Tibial artery (tissue), 4 donors: ENCODE results near the gene ACSM4.

Experiments
- DNase-seq, 2 donors: peaks; one replicate each; pipeline ENCODE4 v3.0.0-alpha.2; 2019
- H3K27ac ChIP-seq, 2 donors: fragments of 200-600 bp; sonication (generic) in 1 of 2; 1 replicate in 1 of 2; 2 replicates in 1 of 2; pipeline ENCODE4 v1.5.1; 2018 to 2019; ENCODE audit warnings: mild to moderate bottlenecking in 1 of 2
- H3K27me3 ChIP-seq, 2 donors: fragments of 200-600 bp; sonication (generic) in 1 of 2; one replicate each; pipeline versions ENCODE4 v1.5.1 to v1.6.0; 2016 to 2019
- H3K36me3 ChIP-seq, 3 donors: fragments of 200-600 bp; sonication (generic) in 2 of 3; one replicate each; pipeline ENCODE4 v1.5.1; 2016 to 2019; ENCODE audit warnings: mild to moderate bottlenecking in 2 of 3
- H3K4me1 ChIP-seq, 4 donors: fragments of 200-600 bp; sonication (generic) in 2 of 4; 1 replicate in 3 of 4; 2 replicates in 1 of 4; pipeline ENCODE4 v1.5.1; 2016 to 2019
- H3K4me3 ChIP-seq, 2 donors: fragments of 200-600 bp; sonication (generic) in 1 of 2; 1 replicate in 1 of 2; 2 replicates in 1 of 2; pipeline ENCODE4 v1.5.1; 2018 to 2019; ENCODE audit warnings: mild to moderate bottlenecking in 2 of 2
- H3K9me3 ChIP-seq, 3 donors: fragments of 200-600 bp; sonication (generic) in 1 of 3; one replicate each; pipeline ENCODE4 v1.5.1; 2016 to 2019
- intact Hi-C: fragments of 100-400 bp; cut with DNase I; formaldehyde crosslinking; loops from one replicate; pipeline ENCODE4 v1.15.0; 2023; ENCODE audit warnings: low total_unique reads
- TF ChIP-seq, protein P1 (sequence below), 2 experiments: fragments of 200-600 bp in 1 of 2; fragments of 450-650 bp in 1 of 2; IDR thresholded peaks; one replicate each; pipeline ENCODE4 v1.5.1; 2017 to 2019; ENCODE audit warnings: antibody characterized with exemption in 2 of 2, mild to moderate bottlenecking in 1 of 2, moderate library complexity in 1 of 2

Gene ACSM4, protein sequence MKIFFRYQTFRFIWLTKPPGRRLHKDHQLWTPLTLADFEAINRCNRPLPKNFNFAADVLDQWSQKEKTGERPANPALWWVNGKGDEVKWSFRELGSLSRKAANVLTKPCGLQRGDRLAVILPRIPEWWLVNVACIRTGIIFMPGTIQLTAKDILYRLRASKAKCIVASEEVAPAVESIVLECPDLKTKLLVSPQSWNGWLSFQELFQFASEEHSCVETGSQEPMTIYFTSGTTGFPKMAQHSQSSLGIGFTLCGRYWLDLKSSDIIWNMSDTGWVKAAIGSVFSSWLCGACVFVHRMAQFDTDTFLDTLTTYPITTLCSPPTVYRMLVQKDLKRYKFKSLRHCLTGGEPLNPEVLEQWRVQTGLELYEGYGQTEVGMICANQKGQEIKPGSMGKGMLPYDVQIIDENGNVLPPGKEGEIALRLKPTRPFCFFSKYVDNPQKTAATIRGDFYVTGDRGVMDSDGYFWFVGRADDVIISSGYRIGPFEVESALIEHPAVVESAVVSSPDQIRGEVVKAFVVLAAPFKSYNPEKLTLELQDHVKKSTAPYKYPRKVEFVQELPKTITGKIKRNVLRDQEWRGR

GRCh38 chr12:7303772-7304171 is at the start of gene ACSM4:
Gene ACSM4 (plus strand): TSS chr12:7304072. CDS start chr12:7304332, 260 bp downstream.
- Histone ChIP-seq H3K4me3 (no peak within 1 kb of the TSS), H3K4me1 (no peaks in the 10 kb centered on the region), H3K27ac (no peak within 1 kb of the TSS), H3K9me3 (no peaks in the 10 kb centered on the region), H3K36me3 (no peaks in the 10 kb centered on the region), H3K27me3 (no peaks in the 10 kb centered on the region)
- TF ChIP-seq, protein P1, sequence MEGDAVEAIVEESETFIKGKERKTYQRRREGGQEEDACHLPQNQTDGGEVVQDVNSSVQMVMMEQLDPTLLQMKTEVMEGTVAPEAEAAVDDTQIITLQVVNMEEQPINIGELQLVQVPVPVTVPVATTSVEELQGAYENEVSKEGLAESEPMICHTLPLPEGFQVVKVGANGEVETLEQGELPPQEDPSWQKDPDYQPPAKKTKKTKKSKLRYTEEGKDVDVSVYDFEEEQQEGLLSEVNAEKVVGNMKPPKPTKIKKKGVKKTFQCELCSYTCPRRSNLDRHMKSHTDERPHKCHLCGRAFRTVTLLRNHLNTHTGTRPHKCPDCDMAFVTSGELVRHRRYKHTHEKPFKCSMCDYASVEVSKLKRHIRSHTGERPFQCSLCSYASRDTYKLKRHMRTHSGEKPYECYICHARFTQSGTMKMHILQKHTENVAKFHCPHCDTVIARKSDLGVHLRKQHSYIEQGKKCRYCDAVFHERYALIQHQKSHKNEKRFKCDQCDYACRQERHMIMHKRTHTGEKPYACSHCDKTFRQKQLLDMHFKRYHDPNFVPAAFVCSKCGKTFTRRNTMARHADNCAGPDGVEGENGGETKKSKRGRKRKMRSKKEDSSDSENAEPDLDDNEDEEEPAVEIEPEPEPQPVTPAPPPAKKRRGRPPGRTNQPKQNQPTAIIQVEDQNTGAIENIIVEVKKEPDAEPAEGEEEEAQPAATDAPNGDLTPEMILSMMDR (IDR thresholded peaks at IDR 0.05) = no peak
- intact Hi-C loops = no loop called here
- no peak for DNase-seq

- TF ChIP-seq, protein P1 (IDR thresholded peaks at IDR 0.05) = no peak
- intact Hi-C loops = no loop called here
- Histone ChIP-seq H3K4me3 (no peak overlapping the region), H3K36me3 (no peaks in the 10 kb centered on the region), H3K27ac (no peak overlapping the region), H3K27me3 (no peaks in the 10 kb centered on the region), H3K9me3 (no peaks in the 10 kb centered on the region), H3K4me1 (no peaks in the 10 kb centered on the region)
- DNase-seq = no peak
Observed at GRCh38 chr12:7259060-7259459, 44.8 kb upstream of the ACSM4 start.

DNA sequence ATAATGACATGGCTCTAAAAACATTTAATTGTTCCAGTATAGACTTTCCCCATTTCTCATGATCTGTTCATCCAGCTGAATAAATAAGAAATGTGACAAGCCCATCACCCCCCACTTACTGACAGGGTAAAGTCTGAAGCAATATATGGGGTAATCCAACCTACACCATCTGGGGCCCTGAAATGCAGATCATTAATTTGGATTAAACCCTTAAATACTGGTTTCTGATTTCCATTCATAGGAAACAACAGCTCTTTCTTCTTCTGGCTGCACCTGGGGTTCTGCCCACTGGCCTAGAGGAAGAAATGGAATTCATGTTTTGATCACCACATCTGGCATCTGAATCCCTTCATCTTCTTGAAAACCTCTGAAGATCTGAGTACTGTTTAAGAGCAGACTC is 39.3 kb upstream of the ACSM4 start:
- intact Hi-C loops = no loop called here
- Histone ChIP-seq H3K4me3 (no peak overlapping the region), H3K27ac (no peak overlapping the region), H3K27me3 (no peaks in the 10 kb centered on the region), H3K4me1 (no peaks in the 10 kb centered on the region), H3K36me3 (no peaks in the 10 kb centered on the region), H3K9me3 (no peaks in the 10 kb centered on the region)
- TF ChIP-seq, protein P1 (IDR thresholded peaks at IDR 0.05) = no peak
- no peak for DNase-seq

- H3K9me3 ChIP-seq = no peaks in the 10 kb centered on the region
- DNase-seq = no peak
- no peaks in the 10 kb centered on the region for H3K4me1 ChIP-seq
- TF ChIP-seq, protein P1 (IDR thresholded peaks at IDR 0.05) = no peak
- H3K27ac ChIP-seq = no peak overlapping the region
- intact Hi-C loops = no loop called here
- H3K4me3 ChIP-seq = no peak overlapping the region
- no peaks in the 10 kb centered on the region for H3K27me3 ChIP-seq
- no peaks in the 10 kb centered on the region for H3K36me3 ChIP-seq
Observed at GRCh38 chr12:7265251-7265650, 38.6 kb upstream of the ACSM4 start.

DNA sequence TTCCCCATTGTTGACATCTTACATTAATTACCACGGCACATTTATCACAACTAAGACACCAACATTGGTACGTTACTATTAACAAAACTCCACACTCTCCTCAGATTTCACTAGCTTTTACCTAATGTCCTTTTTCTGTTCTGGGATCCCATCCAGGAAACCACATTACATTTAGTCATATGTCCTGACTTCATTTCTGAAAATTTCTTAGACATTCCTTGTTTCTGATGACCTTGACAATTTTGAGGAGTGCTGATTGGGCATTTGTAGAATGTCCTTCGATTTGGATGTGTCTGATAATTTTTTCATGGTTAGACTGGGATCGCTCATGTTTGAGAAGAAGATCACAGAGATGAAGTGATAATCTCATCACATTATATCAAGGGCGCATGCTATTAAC is 34.6 kb upstream of the ACSM4 start:
- intact Hi-C loops = no loop called here
- H3K4me1 ChIP-seq = no peaks in the 10 kb centered on the region

More for the DNA sequence above, 34.6 kb upstream of the ACSM4 start:
- Histone ChIP-seq H3K27ac (no peak overlapping the region), H3K9me3 (no peaks in the 10 kb centered on the region), H3K4me3 (no peak overlapping the region), H3K36me3 (no peaks in the 10 kb centered on the region), H3K27me3 (no peaks in the 10 kb centered on the region)
- no peak for DNase-seq
- TF ChIP-seq, protein P1 (IDR thresholded peaks at IDR 0.05) = no peak
